RWPE1 (cell line): ENCODE results near the gene SORCS1.

Experiments used
- CTCF ChIA-PET: fragments of 350-600 bp; sonication (Branson Sonifier 250); formaldehyde crosslinking; extraction: SDS; loops from one replicate; lab custom pipeline; 2021; lab: Yijun Ruan, JAX
- POLR2A ChIA-PET: fragments of 400-600 bp; formaldehyde crosslinking; extraction: SDS; loops from one replicate; lab custom pipeline; 2020; ENCODE audit warnings: antibody characterized with exemption; ENCODE audit not compliant: low non-redundant PET; lab: Yijun Ruan, JAX
- DNase-seq: peaks from one replicate; pipeline ENCODE4 v3.0.0; 2012; ENCODE audit warnings: low spot score
- H3K27ac ChIP-seq: fragments of 450-650 bp; 2 replicates; pipeline ENCODE4 v1.5.1; 2017
- TF ChIP-seq, protein P1 (sequence below): fragments of 450-650 bp; conservative IDR thresholded peaks from 2 replicates; pipeline ENCODE4 v1.5.1; 2017; ENCODE audit warnings: low read depth, mild to moderate bottlenecking

SORCS1 gene

DNA sequence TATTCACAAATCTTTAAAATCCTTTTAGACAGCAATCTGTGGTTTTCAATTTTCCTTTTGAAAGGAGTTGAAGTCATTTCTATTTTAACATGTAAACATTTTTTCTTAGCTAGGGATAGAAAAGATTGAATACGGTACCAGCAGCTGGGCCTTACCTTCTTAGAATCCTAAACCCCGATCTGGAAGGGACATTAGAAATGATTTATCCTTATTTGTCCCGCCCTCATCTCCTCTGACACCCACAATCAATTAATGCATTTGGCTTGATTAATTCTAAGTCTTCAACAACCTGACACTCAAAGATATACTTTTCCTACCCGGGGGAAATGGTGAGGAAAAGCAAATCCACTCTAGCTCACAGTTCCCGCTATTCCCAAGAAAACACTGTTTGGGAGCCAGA, 100.4 kb downstream of the SORCS1 start:
- POLR2A ChIA-PET: no interaction called here
- no peak for DNase-seq
- no peak overlapping the region for H3K27ac ChIP-seq
- CTCF ChIA-PET: interaction anchor here (0.6 kb wide), 1 partner anchor 241 kb away, joined by 4 read pairs; no protein-coding TSS in a partner anchor
- TF ChIP-seq, protein P1, sequence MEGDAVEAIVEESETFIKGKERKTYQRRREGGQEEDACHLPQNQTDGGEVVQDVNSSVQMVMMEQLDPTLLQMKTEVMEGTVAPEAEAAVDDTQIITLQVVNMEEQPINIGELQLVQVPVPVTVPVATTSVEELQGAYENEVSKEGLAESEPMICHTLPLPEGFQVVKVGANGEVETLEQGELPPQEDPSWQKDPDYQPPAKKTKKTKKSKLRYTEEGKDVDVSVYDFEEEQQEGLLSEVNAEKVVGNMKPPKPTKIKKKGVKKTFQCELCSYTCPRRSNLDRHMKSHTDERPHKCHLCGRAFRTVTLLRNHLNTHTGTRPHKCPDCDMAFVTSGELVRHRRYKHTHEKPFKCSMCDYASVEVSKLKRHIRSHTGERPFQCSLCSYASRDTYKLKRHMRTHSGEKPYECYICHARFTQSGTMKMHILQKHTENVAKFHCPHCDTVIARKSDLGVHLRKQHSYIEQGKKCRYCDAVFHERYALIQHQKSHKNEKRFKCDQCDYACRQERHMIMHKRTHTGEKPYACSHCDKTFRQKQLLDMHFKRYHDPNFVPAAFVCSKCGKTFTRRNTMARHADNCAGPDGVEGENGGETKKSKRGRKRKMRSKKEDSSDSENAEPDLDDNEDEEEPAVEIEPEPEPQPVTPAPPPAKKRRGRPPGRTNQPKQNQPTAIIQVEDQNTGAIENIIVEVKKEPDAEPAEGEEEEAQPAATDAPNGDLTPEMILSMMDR: no peak

GRCh38 chr10:107059872-107060271, 104.6 kb downstream of the SORCS1 start:
- ChIA-PET POLR2A (no interaction called here), CTCF (interaction anchor here (0.7 kb wide), 1 partner anchor 1396 kb away, joined by 4 read pairs; no protein-coding TSS in a partner anchor)
- no peak for DNase-seq
- H3K27ac ChIP-seq: no peak overlapping the region
- TF ChIP-seq, protein P1: no peak

DNA sequence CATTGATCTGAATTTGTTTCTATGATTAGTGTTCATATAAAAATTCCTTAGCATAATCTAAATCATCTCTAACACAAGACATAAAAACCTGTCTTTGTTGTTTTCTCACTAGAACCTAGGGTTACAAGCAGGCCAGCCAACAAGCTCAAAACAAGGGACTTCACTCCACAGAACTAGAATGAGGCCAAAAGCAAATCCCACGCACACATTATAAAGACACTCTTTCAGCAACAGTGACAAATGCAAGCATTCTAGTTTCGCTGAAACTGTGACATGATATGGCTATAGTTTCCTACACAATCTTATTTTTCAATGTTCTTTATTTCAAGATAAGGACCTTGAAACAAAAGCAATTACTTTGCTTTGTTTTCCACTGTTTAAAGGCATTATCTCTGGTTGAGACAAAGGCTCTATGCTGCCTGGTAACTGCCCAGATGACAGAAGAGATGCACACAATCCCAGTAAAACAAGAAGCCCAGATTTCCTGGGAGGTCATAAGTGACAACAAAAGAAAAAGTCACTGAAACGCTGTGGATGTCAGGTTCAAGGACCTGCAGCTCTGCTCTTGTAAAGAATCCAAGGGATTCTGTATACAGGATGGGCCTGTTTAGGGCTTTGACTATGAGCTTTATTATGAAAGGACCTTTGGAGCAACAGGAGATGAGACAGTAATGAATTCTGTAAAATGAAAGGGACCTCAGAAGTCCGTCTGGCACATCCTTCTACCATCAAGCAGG, 105.3 kb downstream of the SORCS1 start:
- TF ChIP-seq, protein P1: no peak
- POLR2A ChIA-PET: no interaction called here
- no peak overlapping the region for H3K27ac ChIP-seq
- CTCF ChIA-PET: no interaction called here
- no peak for DNase-seq

DNA sequence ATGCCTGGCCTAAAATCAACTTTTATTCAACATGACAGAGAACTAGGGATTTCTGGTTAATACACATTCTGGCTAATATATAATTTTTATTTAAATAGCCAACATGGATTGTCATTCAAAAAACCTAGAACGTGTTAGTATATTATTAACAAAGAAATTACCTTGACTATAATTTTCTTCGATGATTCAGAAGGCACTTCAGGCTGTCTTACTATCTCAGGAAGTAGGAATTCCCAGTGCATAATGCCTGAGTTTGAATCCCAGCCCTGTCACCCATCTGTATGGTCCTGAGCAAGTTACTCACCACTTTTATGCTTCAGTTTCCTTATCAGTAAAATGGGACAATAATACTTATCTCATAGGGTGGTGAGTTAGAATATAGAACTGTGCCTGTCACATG, 106.2 kb downstream of the SORCS1 start:
- CTCF ChIA-PET: no interaction called here
- no peak overlapping the region for H3K27ac ChIP-seq

GRCh38 chr10:107056182-107056581, 108.3 kb downstream of the SORCS1 start:
- CTCF ChIA-PET: interaction anchor here (0.6 kb wide), 1 partner anchor 96 kb away, joined by 4 read pairs; no protein-coding TSS in a partner anchor
- POLR2A ChIA-PET: no interaction called here
- no peak for DNase-seq
- TF ChIP-seq, protein P1: no peak
- no peak overlapping the region for H3K27ac ChIP-seq

More for the DNA sequence above, 106.2 kb downstream of the SORCS1 start:
- TF ChIP-seq, protein P1: no peak
- DNase-seq: no peak
- POLR2A ChIA-PET: no interaction called here

GRCh38 chr10:107054469-107055156, 109.9 kb downstream of the SORCS1 start:
- no peak for DNase-seq
- no peak overlapping the region for H3K27ac ChIP-seq
- POLR2A ChIA-PET: no interaction called here
- TF ChIP-seq, protein P1: no peak
- CTCF ChIA-PET: no interaction called here
